Activated CD8-positive, alpha-beta memory T cell treated with anti-CD3 and anti-CD28 coated beads for 24 hours (primary cell): ENCODE measurements around the gene FCN2.
"Not testable (repeated sequence)": the region's sequence is repeated elsewhere in the genome, so short reads cannot be mapped to it uniquely, and the experiment has no call there.

ENCODE experiments used
- DNase-seq: peaks from one replicate; pipeline ENCODE4 v3.0.0-alpha.2; 2020

Gene FCN2

DNA sequence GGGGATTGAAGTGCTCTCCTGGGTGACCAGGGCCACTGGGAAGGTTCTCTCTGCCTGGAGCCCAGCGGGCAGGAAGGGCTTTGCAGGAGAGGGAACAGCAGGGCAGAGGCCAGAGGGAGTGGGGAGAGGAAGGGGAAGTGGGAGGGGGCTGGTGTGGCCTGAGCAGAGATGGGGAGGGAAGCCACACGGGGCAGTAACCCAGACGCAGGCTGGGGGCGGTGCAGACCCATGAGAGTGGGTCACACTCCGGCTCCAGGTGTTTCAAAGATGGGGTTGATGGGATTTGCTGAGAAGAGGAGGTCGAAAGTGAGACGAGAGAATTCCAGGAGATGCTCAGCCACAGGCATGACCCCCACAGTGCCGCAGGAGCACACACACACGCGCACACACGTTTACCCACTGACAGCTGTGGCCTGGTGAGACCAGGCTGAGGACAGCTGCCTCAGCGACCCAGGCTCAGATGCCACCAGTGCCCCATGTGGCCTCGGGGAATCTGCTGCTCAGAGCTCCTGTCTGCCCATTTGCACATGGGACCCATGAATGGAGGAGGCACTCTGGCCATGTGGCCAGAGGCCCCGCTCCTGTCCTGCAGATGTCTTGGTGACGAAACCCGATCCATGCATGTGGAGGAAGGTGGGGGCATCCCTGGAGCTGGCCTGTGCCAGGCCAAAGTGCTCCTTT, 32.7 kb upstream of the FCN2 start:
- DNase-seq: no peak

DNA sequence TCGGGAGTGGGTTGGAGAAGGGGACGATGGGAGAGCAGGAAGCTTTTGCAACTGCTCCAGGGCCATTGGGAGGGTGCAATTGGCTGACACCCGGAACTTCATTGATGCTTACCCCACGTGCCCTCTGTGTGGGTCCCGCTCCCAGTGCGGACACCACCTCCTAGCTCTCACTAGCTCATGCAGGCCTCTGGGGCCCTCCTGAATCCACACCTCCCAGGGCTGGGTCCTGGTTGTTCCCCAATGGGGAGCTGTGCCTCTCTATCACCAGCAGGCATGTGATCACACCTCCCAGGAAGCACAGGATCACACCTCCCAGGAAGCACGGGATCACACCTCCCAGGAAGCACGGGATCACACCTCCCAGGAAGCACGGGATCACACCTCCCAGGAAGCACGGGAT, 32.1 kb upstream of the FCN2 start:
- DNase-seq: no peak

GRCh38 chr9:134850611-134851010, 30.0 kb upstream of the FCN2 start:
- no peak for DNase-seq

GRCh38 chr9:134851020-134851419, 29.6 kb upstream of the FCN2 start:
- no peak for DNase-seq

GRCh38 chr9:134852906-134853654, 27.5 kb upstream of the FCN2 start:
- no peak for DNase-seq

GRCh38 chr9:134853893-134854292, 26.7 kb upstream of the FCN2 start:
- DNase-seq: no peak

DNA sequence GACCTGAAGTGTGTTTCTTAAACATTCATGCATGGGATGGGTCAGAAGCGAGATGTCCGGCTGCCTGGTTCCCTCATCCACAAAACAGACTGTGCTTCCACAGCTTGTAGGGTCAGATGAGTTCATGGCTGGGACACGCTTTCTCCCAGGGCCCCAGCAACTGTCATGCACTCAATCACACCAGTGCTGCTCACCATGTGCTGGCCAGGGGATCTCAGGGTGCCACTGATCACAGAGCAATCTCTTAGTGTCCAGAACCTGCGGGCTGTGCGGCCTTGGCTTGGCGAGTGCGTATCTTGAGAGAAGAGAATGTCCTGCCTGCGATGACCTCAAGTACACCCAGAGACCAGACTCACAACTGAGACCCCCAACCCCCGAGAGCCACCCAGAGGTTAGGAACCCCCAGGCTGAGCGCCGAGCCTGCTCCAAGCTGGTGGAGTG, 26.0 kb upstream of the FCN2 start:
- DNase-seq: no peak

DNA sequence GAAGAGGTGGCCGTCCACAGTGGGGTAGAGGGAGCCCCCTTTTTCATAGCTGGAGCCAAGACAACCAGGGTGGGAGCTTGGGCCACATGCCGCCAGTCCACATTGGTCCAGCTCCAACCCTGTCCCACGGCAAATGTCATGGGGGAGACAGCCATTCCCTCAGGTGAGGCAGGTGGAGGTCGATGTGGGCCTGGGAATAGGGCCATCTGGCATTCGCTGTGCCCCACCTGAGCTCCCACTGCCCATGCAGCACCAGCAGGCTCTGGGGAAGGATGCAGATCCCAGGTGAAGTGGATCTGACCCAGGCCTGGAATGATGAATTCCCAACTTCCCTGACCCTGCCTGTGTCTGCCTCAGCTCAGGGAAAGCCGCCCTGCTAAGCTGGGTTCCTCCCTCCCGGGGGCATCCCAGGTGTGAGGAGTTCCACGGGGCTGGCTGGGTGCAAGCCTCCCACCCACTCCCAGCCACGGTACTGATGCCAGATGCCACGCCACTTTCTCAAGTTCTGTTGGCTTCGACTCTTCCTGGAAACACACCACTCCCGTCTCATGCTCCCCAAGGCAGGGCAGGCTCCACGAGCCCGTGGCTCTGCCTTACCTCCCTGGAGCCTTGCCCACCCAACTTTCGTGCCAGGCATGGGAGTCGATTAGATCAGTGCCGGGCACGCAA, 25.2 kb upstream of the FCN2 start:
- DNase-seq: no peak

DNA sequence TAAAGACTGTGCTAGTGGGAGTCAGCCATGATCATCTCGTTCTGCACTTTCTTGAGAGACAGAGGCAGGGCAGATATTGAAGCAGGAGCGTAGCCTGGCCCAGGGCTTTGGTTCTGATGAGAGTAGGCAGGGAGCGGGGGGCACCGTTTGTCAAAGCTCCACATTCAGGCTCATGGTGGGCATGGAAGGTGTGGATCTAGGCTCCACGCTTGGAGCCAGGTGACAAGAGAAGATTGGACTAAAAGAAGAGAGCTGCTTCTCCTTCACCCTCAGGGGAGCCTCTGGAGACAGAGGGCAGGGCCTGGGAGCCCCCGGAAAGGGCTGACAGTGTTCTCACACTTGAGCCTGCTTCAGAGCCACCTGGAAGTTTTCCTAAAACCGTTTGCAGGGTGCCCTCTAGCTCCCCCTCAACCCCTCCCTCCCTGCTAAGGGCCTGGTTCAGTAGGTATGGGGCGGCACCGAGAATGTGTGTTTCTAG, 24.7 kb upstream of the FCN2 start:
- DNase-seq: no peak

DNA sequence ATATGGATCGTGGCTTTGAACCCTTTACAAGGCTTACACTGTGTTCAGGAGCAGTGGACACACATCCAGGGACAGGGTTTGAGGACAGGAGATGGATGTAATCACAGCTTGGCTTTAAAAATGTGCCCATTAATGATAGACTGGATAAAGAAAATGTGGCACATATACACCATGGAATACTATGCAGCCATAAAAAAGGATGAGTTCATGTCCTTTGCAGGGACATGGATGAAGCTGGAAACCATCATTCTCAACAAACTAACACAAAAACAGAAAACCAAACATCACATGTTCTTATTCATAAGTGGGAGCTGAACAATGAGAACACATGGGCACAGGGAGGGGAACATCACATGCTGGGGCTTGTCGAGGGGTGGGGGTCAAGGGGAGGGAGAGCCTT, 23.2 kb upstream of the FCN2 start:
- not testable (repeated sequence) for DNase-seq

- no peak for DNase-seq
These were observed 22.4 kb upstream of the FCN2 start for GRCh38 chr9:134858051-134858841.

GRCh38 chr9:134860510-134860909, 20.1 kb upstream of the FCN2 start:
- no peak for DNase-seq

DNA sequence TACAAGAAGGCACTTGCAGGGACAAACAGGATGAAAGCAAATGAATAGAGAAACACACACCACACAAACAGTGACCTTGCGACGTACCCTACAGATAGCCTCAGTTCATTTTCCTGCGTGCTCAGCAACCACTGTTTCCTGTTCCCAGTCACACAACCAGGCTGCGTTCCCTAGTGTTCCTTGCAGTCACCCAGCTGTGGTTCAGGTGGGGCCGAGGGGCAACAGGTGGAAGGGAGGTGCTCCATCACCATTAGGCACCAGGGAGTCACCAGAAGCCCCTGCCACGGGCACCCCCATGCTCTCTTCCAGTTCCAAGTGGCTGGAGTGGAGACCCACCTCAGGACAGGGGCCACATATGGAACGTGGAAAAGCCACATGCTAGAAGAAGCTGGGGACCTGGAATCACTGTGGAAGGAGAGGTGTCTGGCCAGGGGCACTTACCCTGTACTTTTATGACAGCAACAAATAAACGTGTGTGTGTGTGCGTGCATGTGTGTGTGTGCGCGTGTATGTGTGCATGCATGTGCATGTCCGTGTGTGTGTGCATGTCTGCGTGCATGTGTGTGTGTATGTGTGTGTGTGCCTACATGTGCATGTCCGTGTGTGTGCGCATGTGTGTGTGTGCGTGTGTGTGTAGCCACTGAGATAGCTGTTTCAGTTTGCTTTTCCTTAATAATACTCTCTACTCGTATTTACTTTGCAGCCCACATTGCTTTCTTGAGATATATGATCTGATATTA, 18.8 kb upstream of the FCN2 start:
- no peak for DNase-seq

- DNase-seq: no peak
These were observed 17.2 kb upstream of the FCN2 start for GRCh38 chr9:134863306-134863902.

- no peak for DNase-seq
These were observed 16.4 kb upstream of the FCN2 start for GRCh38 chr9:134863941-134864820.

GRCh38 chr9:134864821-134865190, 15.8 kb upstream of the FCN2 start:
- no peak for DNase-seq

- no peak for DNase-seq
These were observed 12.5 kb upstream of the FCN2 start for GRCh38 chr9:134867917-134868750.

GRCh38 chr9:134868751-134869553, 11.7 kb upstream of the FCN2 start:
- DNase-seq: no peak
